Liver (tissue), 9 donors: ENCODE data around the gene TGIF1. TPM values are rescaled to one million over a fixed set of nuclear protein-coding genes. Genes with fewer than 3 reads are reported as not detected.

Experiments used
- DNase-seq: peaks from one replicate; pipeline ENCODE4 v3.0.0-alpha.2; 2017; ENCODE audit warnings: low spot score
- H3K27ac ChIP-seq, 2 donors: one replicate each; pipeline ENCODE4 v1.7.0; 2013; ENCODE audit warnings: inconsistent platforms in 2 of 2, low read length in 2 of 2, control low read depth in 1 of 2, low read depth in 1 of 2, mild to moderate bottlenecking in 1 of 2
- H3K27me3 ChIP-seq, 4 donors: one replicate each; pipeline versions ENCODE4 v1.6.1 to v1.7.0; 2013; ENCODE audit warnings: low read length in 3 of 4, inconsistent platforms in 1 of 4, mild to moderate bottlenecking in 1 of 4, moderate library complexity in 1 of 4; ENCODE audit not compliant: control insufficient read depth in 4 of 4, insufficient read depth in 4 of 4
- H3K36me3 ChIP-seq, 4 donors: one replicate each; pipeline versions ENCODE4 v1.6.1 to v1.7.0; 2013; ENCODE audit warnings: low read length in 3 of 4, mild to moderate bottlenecking in 3 of 4, low read depth in 1 of 4, moderate library complexity in 1 of 4; ENCODE audit not compliant: control insufficient read depth in 4 of 4, insufficient read depth in 3 of 4
- H3K4me1 ChIP-seq, 4 donors: one replicate each; pipeline versions ENCODE4 v1.6.1 to v1.7.0; 2013; ENCODE audit warnings: low read length in 3 of 4, mild to moderate bottlenecking in 3 of 4, moderate library complexity in 1 of 4; ENCODE audit not compliant: control insufficient read depth in 4 of 4, insufficient read depth in 4 of 4
- H3K4me3 ChIP-seq, 3 donors: one replicate each; pipeline versions ENCODE4 v1.6.1 to v1.7.0; 2013; ENCODE audit warnings: low read length in 3 of 3, control low read depth in 1 of 3, low read depth in 1 of 3, mild to moderate bottlenecking in 1 of 3
- H3K9ac ChIP-seq, 2 donors: one replicate each; pipeline ENCODE4 v1.7.0; 2013; ENCODE audit warnings: low read length in 2 of 2, mild to moderate bottlenecking in 2 of 2, moderate library complexity in 2 of 2, control low read depth in 1 of 2, low read depth in 1 of 2
- H3K9me3 ChIP-seq, 4 donors: one replicate each; pipeline versions ENCODE4 v1.6.1 to v1.7.0; 2013; ENCODE audit warnings: low read length in 3 of 4; ENCODE audit not compliant: control insufficient read depth in 4 of 4
- FOXA2 ChIP-seq: IDR thresholded peaks from 2 replicates; pipeline ENCODE4 v1.6.1; 2016; ENCODE audit warnings: antibody characterized with exemption
- GABPA ChIP-seq, 2 donors: IDR thresholded peaks in 1 of 2; conservative IDR thresholded peaks in 1 of 2; 2 replicates each; pipeline ENCODE4 v1.6.1; 2016; ENCODE audit warnings: antibody characterized with exemption in 2 of 2, mild to moderate bottlenecking in 1 of 2, moderate library complexity in 1 of 2
- HNF4A ChIP-seq, 2 donors: conservative IDR thresholded peaks; 2 replicates each; pipeline ENCODE4 v1.6.1; 2016; ENCODE audit warnings: antibody characterized with exemption in 2 of 2, mild to moderate bottlenecking in 2 of 2
- HNF4G ChIP-seq: IDR thresholded peaks from 2 replicates; pipeline ENCODE4 v1.6.1; 2016; ENCODE audit warnings: antibody characterized with exemption
- JUND ChIP-seq, 2 donors: IDR thresholded peaks; 2 replicates each; pipeline ENCODE4 v1.6.1; 2016; ENCODE audit warnings: antibody characterized with exemption in 2 of 2
- NR2F2 ChIP-seq: IDR thresholded peaks from 2 replicates; pipeline ENCODE4 v1.6.1; 2016; ENCODE audit warnings: antibody characterized with exemption
- RAD21 ChIP-seq, 2 donors: IDR thresholded peaks; 2 replicates each; pipeline ENCODE4 v1.6.1; 2016; ENCODE audit warnings: antibody characterized with exemption in 2 of 2, mild to moderate bottlenecking in 2 of 2
- RXRA ChIP-seq, 2 donors: IDR thresholded peaks; 2 replicates each; pipeline ENCODE4 v1.6.1; 2017 to 2018; ENCODE audit warnings: antibody characterized with exemption in 2 of 2, mild to moderate bottlenecking in 1 of 2
- YY1 ChIP-seq: IDR thresholded peaks from 2 replicates; pipeline ENCODE4 v1.6.1; 2016; ENCODE audit warnings: antibody characterized with exemption, mild to moderate bottlenecking
- WGBS: extraction: QIAGEN DNeasy Blood & Tissue Kit; methylation state at CpG from one replicate; pipeline ENCODE4 v1.1.7; 2013; 5-methylcytosine and 5-hydroxymethylcytosine counted together
- polyA plus RNA-seq, 2 donors: library from polyadenylated mRNA; stranded (reverse) in 1 of 2; unstranded in 1 of 2; fragments of 200-250 nt in 1 of 2; fragments of >200 nt in 1 of 2; fragmentation: Nextera tagmentation in 1 of 2; extraction: Ambion mirVana in 1 of 2; gene quantifications; one replicate each; pipeline versions ENCODE4 v1.2.1 to v1.2.3, GENCODE V29; 2013 to 2015
- total RNA-seq, 2 donors: library from RNA; depleted of rRNA; stranded (reverse); fragments of >200 nt; gene quantifications; one replicate each; pipeline ENCODE4 v1.2.3, GENCODE V29; 2014
- TF ChIP-seq, protein P1 (sequence below): IDR thresholded peaks from 2 replicates; pipeline ENCODE4 v1.6.1; 2016; ENCODE audit warnings: antibody characterized with exemption
- TF ChIP-seq, protein P2 (sequence below): IDR thresholded peaks from 2 replicates; pipeline ENCODE4 v1.6.1; 2016; ENCODE audit warnings: antibody characterized with exemption, mild to moderate bottlenecking
- TF ChIP-seq, protein P3 (sequence below): IDR thresholded peaks from 2 replicates; pipeline ENCODE4 v1.6.1; 2016; ENCODE audit warnings: antibody characterized with exemption
- donor health status: healthy.
- donor health status: healthy.
- donor health status: healthy.
- donor health status: healthy.
- donor health status: healthy.

Gene TGIF1
- total and polyA plus RNA-seq, 4 donors, result 13.1 to 26.4 (median 18.4) TPM

DNA sequence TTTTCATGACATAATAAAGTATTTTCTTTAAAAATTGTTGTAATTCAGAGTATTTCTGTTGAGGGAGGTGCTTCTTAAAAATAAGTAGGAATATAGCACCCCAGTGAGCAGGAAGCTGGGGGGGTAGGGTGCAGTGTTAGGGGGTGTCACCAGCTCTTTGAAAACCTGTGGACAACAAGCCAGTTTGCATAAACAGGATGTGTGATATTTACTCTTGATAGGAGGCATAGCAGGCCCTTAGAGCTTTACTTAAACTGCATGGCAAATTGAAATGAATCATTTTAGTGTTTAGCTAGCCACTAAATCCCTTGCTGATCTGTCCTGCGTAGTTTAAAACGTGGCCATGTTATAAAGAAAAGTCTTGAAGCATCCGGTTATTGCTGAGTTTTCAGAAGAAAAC, 8.4 kb downstream of the TGIF1 start (continued):
- TF ChIP-seq, protein P1, sequence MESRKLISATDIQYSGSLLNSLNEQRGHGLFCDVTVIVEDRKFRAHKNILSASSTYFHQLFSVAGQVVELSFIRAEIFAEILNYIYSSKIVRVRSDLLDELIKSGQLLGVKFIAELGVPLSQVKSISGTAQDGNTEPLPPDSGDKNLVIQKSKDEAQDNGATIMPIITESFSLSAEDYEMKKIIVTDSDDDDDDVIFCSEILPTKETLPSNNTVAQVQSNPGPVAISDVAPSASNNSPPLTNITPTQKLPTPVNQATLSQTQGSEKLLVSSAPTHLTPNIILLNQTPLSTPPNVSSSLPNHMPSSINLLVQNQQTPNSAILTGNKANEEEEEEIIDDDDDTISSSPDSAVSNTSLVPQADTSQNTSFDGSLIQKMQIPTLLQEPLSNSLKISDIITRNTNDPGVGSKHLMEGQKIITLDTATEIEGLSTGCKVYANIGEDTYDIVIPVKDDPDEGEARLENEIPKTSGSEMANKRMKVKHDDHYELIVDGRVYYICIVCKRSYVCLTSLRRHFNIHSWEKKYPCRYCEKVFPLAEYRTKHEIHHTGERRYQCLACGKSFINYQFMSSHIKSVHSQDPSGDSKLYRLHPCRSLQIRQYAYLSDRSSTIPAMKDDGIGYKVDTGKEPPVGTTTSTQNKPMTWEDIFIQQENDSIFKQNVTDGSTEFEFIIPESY, result no peak
- TF ChIP-seq RXRA (IDR thresholded peaks at IDR 0.05) (no peak), NR2F2 (no peak), FOXA2 (no peak)

DNA sequence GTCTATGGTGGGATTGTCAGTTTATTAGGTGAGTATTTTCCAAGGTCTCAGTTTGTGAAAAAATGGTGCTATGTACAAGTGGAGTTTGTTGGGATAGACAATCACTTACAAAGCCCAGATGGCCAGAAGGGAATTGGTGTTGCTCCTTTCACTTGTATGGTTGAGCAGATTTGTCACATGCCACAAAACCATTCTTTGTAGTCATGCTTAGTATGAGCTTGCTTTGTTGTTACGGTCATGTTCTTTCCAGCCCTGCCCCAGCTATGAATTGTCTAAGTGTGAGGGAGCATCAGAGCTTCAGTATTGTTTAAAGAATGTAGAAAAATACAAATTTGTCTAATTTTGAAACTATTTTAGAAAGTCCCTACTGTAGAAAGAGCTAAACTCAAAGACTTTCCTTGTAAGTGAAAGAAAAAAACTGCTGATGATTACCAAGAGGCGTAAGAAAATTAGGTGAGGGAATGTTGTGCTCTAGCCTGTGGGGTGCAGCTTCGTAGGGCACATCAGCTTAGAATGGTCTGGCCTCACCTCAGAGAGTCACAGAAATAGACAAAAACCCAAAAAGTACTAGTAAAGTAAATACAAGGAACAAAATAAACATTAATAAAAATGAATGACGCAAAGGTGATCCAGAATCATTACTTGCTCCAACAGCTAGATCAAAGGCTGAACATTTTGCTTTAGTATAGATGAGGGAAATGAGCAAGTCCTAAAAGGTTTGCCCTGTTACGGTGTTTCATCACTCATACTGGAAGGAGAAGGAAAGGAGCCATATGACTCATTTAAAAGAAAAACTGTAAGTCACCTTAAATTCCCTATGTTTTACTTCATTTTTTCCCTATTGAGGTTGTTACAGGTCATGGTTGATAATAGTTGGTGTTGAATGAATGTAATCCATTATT, 9.2 kb downstream of the TGIF1 start:
- 65% methylated on average over 5 of the region's 5 CpGs for WGBS
- Histone ChIP-seq H3K27ac (peak overlapping the region in 1 of 2 donors; percentile 29), H3K9ac (no peak overlapping the region)

DNA sequence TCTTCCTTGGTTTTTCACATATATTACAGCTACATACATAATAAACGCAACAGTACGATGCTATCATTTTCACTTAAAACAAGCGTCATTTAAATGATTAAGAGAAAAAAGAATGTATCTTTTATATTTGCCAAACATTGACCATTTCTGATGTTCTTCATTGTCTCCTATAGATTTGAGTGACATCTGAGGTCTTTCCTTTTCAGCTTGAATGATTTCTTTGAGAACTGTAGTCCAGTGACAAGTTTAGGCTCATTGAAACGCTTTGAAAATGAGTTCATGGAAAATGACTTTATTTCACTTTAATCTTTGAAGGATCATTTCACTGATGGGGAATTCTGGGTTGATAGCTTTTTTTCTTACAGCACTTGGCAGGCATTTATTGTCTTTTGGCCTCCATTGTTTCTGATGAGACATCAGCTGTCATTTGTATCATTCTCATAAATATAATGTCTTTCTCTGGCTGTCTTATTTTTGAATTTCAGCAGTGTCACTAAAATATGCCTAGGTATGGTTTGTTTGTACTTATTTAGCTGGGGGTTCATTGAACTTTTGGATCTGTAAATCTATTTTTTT, 10.9 kb downstream of the TGIF1 start:
- H3K36me3 ChIP-seq, result peaks cover 2 to 10% (median 5%) of the 10 kb centered on the region in 4 donors
- TF ChIP-seq HNF4A (conservative IDR thresholded peaks at IDR 0.05), result no peak

More for the DNA sequence above, 9.2 kb downstream of the TGIF1 start:
- no peak overlapping the region for H3K4me3 ChIP-seq
- no peak for DNase-seq
- TF ChIP-seq, protein P2, sequence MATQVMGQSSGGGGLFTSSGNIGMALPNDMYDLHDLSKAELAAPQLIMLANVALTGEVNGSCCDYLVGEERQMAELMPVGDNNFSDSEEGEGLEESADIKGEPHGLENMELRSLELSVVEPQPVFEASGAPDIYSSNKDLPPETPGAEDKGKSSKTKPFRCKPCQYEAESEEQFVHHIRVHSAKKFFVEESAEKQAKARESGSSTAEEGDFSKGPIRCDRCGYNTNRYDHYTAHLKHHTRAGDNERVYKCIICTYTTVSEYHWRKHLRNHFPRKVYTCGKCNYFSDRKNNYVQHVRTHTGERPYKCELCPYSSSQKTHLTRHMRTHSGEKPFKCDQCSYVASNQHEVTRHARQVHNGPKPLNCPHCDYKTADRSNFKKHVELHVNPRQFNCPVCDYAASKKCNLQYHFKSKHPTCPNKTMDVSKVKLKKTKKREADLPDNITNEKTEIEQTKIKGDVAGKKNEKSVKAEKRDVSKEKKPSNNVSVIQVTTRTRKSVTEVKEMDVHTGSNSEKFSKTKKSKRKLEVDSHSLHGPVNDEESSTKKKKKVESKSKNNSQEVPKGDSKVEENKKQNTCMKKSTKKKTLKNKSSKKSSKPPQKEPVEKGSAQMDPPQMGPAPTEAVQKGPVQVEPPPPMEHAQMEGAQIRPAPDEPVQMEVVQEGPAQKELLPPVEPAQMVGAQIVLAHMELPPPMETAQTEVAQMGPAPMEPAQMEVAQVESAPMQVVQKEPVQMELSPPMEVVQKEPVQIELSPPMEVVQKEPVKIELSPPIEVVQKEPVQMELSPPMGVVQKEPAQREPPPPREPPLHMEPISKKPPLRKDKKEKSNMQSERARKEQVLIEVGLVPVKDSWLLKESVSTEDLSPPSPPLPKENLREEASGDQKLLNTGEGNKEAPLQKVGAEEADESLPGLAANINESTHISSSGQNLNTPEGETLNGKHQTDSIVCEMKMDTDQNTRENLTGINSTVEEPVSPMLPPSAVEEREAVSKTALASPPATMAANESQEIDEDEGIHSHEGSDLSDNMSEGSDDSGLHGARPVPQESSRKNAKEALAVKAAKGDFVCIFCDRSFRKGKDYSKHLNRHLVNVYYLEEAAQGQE, result peak; percentile 17
- TF ChIP-seq RAD21 (IDR thresholded peaks at IDR 0.05) (no peak), RXRA (IDR thresholded peaks at IDR 0.05) (peak in 1 of 2 donors; percentile 28), GABPA (IDR thresholded peaks at IDR 0.05 in 1 of 2, conservative IDR thresholded peaks at IDR 0.05 in 1 of 2) (no peak), HNF4A (conservative IDR thresholded peaks at IDR 0.05) (peak in 1 of 2 donors; percentile 26), FOXA2 (no peak), YY1 (peak; percentile 25), JUND (IDR thresholded peaks at IDR 0.05) (no peak), HNF4G (no peak)
- TF ChIP-seq, protein P3, sequence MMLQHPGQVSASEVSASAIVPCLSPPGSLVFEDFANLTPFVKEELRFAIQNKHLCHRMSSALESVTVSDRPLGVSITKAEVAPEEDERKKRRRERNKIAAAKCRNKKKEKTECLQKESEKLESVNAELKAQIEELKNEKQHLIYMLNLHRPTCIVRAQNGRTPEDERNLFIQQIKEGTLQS, result no peak
- no peaks in the 10 kb centered on the region for H3K27me3 ChIP-seq
- no peaks in the 10 kb centered on the region for H3K9me3 ChIP-seq
- peaks cover 10 to 47% (median 35%) of the 10 kb centered on the region in 4 donors for H3K4me1 ChIP-seq
- H3K36me3 ChIP-seq, result peaks cover 2 to 10% (median 5%) of the 10 kb centered on the region in 4 donors

More for the DNA sequence above, 10.9 kb downstream of the TGIF1 start:
- H3K4me1 ChIP-seq, result peaks cover 10 to 34% (median 23%) of the 10 kb centered on the region in 4 donors
- 98% methylated on average over 4 of the region's 4 CpGs for WGBS
- H3K9ac ChIP-seq, result no peak overlapping the region
- no peak overlapping the region for H3K4me3 ChIP-seq
- no peak overlapping the region for H3K27ac ChIP-seq
- DNase-seq, result no peak
- H3K27me3 ChIP-seq, result no peaks in the 10 kb centered on the region
- no peaks in the 10 kb centered on the region for H3K9me3 ChIP-seq
